Daoy (cell line): ENCODE measurements around the gene ARHGAP26. TPM values are rescaled to one million over a fixed set of nuclear protein-coding genes. Genes with fewer than 3 reads are reported as not detected.

Source experiments
- DNase-seq: peaks from one replicate; pipeline ENCODE4 v3.0.0-alpha.2; 2015; ENCODE audit warnings: low read depth
- total RNA-seq: library from RNA; depleted of rRNA; stranded (reverse); fragments of >200 nt; shearing (Covaris generic); gene quantifications from 2 replicates; pipeline ENCODE4 v1.2.3, GENCODE V29; 2014

Gene ARHGAP26
- total RNA-seq, 1 experiment from 2014 or later: 7.7 TPM

GRCh38 chr5:142749321-142749720, 20.9 kb upstream of the ARHGAP26 start:
- peak; percentile 78 for DNase-seq

- no peak for DNase-seq
These were observed 17.0 kb upstream of the ARHGAP26 start for GRCh38 chr5:142753116-142753631.

GRCh38 chr5:142754031-142754430, 16.1 kb upstream of the ARHGAP26 start:
- DNase-seq: no peak

DNA sequence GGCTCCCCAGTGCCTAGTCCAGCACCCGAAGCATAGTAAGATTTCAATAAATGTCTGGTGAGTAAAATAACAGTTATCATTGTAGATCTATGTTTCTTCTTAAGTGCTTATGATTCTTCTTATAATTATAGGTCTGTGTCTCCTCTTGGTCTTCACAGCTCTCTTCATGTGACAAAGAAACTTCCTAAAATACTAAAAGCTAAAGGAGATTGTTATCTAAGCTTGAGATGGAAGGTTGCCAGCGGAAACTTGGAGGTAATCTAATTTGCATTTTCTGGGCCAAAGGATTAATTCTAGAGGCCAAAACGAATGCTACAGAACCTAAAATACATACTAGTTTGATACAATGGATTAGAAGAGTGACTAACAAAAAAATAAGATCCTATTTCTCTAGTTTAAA, 13.6 kb upstream of the ARHGAP26 start:
- DNase-seq: no peak

- DNase-seq: no peak
These were observed 12.6 kb upstream of the ARHGAP26 start for GRCh38 chr5:142757564-142757963.

DNA sequence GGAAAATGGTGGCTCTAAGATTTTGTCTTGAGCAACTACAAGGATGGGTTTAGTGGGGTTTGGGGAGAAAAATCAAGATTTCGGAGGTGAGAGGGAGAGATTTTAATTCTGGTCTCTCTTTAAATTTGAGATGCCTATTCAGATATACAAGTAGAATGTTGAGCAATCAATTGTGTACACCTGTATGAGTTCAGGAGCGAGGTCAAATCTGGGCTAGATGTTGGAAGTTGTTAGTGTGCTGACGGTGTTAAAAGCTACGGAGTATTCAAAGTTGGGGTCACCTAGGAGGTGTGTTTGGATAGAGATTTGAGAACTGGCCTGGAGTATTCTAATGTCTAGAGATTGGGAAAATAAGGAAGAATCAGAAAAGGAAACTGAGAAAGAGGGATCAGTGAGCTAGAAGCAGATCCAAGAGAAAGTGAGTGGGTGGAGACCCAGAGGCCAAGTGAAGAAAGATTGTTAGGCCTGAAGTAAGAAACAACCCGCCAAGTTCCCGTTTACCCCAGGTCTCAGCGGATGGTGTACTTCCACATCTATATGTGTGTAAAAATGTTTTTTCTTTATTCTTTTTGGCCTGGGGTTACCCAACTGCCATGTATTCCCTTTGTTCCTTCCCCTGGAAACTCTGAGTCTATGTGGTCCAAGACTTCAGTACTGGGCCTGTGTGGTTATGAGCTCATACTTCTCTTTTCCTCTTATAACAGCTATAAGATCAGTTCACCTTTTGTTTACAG, 11.9 kb upstream of the ARHGAP26 start:
- DNase-seq: no peak

- no peak for DNase-seq
These were observed 11.4 kb upstream of the ARHGAP26 start for GRCh38 chr5:142758796-142759145.

GRCh38 chr5:142763701-142764100, 6.5 kb upstream of the ARHGAP26 start:
- DNase-seq: no peak

DNA sequence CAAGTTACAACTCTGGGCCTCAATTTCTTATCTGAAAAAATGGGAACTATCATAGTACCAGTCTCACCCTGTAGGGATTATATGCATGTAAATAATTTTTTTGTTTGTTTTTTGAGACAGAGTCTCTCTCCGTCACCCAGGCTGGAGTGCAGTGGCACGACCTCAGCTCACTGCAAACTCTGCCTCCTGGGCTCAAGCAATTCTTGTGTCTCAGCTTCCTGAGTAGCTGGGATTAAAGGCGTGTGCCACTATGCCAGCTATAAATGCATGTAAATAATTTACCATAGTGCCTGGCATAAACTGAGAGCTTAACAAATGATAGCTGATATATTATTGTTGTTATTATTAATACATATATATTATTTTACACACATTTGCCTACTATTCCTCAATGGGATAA, 3.0 kb upstream of the ARHGAP26 start:
- DNase-seq: no peak

- DNase-seq: no peak
These were observed 2.3 kb upstream of the ARHGAP26 start for GRCh38 chr5:142767911-142768310.

GRCh38 chr5:142769251-142769792, 855 bp upstream of the ARHGAP26 start:
- DNase-seq: no peak

GRCh38 chr5:142770650-142771609, 753 bp downstream of the ARHGAP26 start:
- DNase-seq: peak; percentile 82

- DNase-seq: no peak
These were observed 1.5 kb downstream of the ARHGAP26 start for GRCh38 chr5:142771666-142772065.

DNA sequence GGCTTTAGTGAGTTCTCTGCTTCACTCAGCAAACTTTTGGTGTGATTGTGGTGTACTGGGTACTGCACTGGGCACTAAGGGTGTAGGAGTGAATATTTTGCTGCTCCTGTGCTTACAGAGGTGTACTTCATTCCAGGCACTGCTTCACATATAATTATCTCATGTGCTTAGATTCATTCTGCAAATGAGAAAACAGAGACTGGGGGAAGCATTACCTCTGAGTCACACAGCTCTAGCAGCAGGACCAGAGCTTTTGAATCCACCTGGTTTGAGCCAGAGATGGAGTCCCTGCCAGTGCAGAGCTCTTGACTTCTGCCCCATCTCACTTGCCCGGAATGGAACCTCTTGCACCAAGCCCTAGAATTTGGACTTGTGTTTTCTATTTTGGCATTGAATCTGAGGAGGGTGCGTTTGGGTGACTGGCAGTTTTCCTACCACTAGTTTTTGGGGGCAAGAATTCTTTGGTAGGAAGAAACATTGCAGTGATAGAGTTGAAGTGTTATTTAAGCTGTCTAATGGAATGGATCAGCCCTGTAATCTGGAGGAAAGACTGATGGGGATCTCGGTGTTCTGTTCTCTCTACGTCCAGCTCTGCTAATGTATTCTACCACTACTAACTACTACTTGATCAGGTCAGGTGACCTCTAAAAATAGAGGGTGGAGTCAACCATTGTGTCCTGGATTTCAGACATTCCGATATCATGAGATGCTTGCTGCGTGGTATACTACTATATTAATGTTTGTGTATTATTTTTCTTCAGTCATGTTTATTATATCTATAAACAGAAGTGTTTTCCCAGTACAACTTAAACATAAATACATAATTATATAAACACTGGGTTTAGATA, 2.5 kb downstream of the ARHGAP26 start:
- DNase-seq: no peak

GRCh38 chr5:142777099-142777498, 6.9 kb downstream of the ARHGAP26 start:
- no peak for DNase-seq

GRCh38 chr5:142777850-142778249, 7.7 kb downstream of the ARHGAP26 start:
- no peak for DNase-seq

- peak; percentile 42 for DNase-seq
These were observed 9.1 kb downstream of the ARHGAP26 start for GRCh38 chr5:142779163-142779840.

DNA sequence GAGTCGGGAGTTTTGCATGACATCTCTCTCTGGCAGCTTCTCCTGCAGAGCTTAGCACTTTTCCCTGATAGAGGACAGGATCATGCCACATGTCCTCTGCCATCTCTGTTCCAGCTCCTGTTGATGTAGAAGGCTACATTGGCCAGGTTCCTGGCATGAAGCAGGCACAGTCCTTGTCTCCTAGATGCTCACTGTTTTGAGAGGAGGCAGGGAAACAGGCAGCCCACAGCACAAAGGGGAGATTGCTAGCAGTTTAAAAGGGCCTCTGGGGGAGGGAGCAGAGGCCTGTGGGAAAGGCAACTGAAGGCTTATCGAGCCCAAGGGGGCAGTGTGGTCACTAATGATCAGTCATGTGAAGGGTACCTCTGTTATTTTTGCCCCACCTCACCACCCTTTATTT, 10.7 kb downstream of the ARHGAP26 start:
- DNase-seq: no peak

GRCh38 chr5:142782976-142783530, 12.9 kb downstream of the ARHGAP26 start:
- DNase-seq: no peak

DNA sequence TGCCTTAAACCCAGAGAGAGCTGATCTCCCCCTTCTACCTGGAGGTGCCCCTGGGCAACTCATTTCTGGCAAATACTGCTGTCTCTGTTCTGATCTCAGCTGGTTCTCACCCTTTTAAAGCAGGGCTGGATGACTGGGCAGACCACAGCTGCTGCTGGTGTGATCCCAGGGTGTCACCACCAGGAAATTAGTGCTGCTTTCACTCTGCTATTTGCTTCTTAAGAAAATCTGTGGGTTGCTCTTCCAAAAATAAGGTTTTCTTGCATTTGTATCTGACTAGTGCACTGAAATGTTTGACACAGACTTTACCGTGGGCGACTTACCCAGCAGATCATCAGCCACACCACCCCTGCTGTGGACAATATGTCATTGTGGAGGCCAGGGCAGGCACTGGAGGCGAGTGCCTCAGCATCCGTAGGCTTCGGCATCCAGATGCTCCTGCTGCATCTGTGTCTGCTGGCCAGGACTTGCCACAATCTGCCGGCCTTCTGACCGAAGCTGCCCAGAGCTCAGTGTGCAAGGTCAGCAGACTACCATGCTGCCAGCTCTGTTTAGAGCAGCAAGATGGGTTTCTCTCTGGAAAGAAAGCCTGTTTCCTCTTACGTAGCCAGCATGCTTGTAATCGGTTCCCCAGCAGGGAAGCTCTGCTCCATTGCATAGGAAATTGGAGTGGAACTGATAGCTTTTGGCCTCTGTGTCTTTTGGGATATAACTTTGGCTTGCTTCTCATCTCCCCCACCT, 13.6 kb downstream of the ARHGAP26 start:
- DNase-seq: peak; percentile 41
